HCT116 (cell line): Measurements from ENCODE around the gene PRSS33. TPM values are rescaled to one million over a fixed set of nuclear protein-coding genes. Genes with fewer than 3 reads are reported as not detected.

Experiments
- ATAC-seq: fragments of 200-7000 bp; cut with Tn5 transposase; 2 replicates; pipeline ENCODE4 v1.9.1; 2020; ENCODE audit warnings: mild to moderate bottlenecking, moderate library complexity
- BruUV-seq: library from RNA; stranded (reverse); fragments of 400-500 nt; replicated peaks from 2 replicates; lab custom pipeline; 2021; lab: Mats Ljungman, UMichigan
- CTCF ChIA-PET: fragments of 300-600 bp; sonication (Branson Sonifier 250); formaldehyde crosslinking; loops from one replicate; lab custom pipeline; 2021; ENCODE audit warnings: antibody characterized with exemption; lab: Charles Lee
- POLR2A ChIA-PET: fragments of 300-600, 350-600 bp; sonication (Branson Sonifier 250); formaldehyde crosslinking; loops from one replicate; lab custom pipeline; 2021; ENCODE audit warnings: antibody characterized with exemption; lab: Charles Lee
- RAD21 ChIA-PET, 2 experiments: fragments of 300-600 bp; sonication (Branson Sonifier 250); formaldehyde crosslinking; loops; one replicate each; lab custom pipeline; 2023; ENCODE audit warnings: low total read pairs in 2 of 2; ENCODE audit not compliant: uncharacterized antibody in 2 of 2, unreplicated experiment in 2 of 2, low non-redundant PET in 1 of 2; lab: Charles Lee
- DNase-seq: peaks from one replicate; pipeline ENCODE4 v3.0.0-alpha.2; 2010; ENCODE audit warnings: low read depth, low spot score
- H2AFZ ChIP-seq: fragments of 200-600 bp; shearing (Covaris generic), sonication (generic); 2 replicates; pipeline ENCODE4 v1.6.1; 2017; ENCODE audit warnings: low read depth, mixed run types, mixed read lengths, antibody characterized with exemption, low read length; ENCODE audit not compliant: poor library complexity, severe bottlenecking
- H3K27ac ChIP-seq: 2 replicates; pipeline ENCODE4 v1.5.1; 2012; ENCODE audit warnings: low read depth, low read length
- H3K27me3 ChIP-seq: fragments of 200-600 bp; sonication (generic); 2 replicates; pipeline ENCODE4 v1.6.1; 2016; ENCODE audit warnings: mixed run types, low read length, mixed read lengths; ENCODE audit not compliant: insufficient read depth
- H3K36me3 ChIP-seq, 2 experiments: fragments of 200-500 bp in 1 of 2; fragments of 200-600 bp in 1 of 2; sonication (Bioruptor generic) in 1 of 2; sonication (generic) in 1 of 2; 2 replicates each; pipeline versions ENCODE4 v1.5.1 to v1.6.1; 2014 to 2016; ENCODE audit warnings: low read length in 2 of 2, inconsistent platforms in 1 of 2, mixed read lengths in 1 of 2, mixed run types in 1 of 2; ENCODE audit not compliant: insufficient read depth in 2 of 2, control insufficient read depth in 1 of 2
- H3K4me1 ChIP-seq, 2 experiments: fragments of 200-600 bp in 1 of 2; sonication (generic) in 1 of 2; 2 replicates each; pipeline versions ENCODE4 v1.5.1 to v1.6.1; 2012 to 2017; ENCODE audit warnings: low read length in 2 of 2, inconsistent platforms in 1 of 2, mild to moderate bottlenecking in 1 of 2, mixed read lengths in 1 of 2, mixed run types in 1 of 2, moderate library complexity in 1 of 2; ENCODE audit not compliant: insufficient read depth in 2 of 2, control insufficient read depth in 1 of 2
- H3K4me2 ChIP-seq: fragments of 200-600 bp; sonication (generic); 2 replicates; pipeline ENCODE4 v1.6.1; 2017; ENCODE audit warnings: mixed run types, low read length, mixed read lengths
- H3K4me3 ChIP-seq, 2 experiments: fragments of 200-600 bp in 1 of 2; sonication (generic) in 1 of 2; replicated peaks in 1 of 2; 2 replicates each; pipeline ENCODE4 v1.5.1; 2011 to 2016; ENCODE audit warnings: low read length in 2 of 2, control low read depth in 1 of 2, low read depth in 1 of 2, mild to moderate bottlenecking in 1 of 2, mixed read lengths in 1 of 2, mixed run types in 1 of 2
- H3K79me2 ChIP-seq: fragments of 200-600 bp; sonication (generic); 2 replicates; pipeline ENCODE4 v1.6.1; 2017; ENCODE audit warnings: mild to moderate bottlenecking, mixed run types, low read length, moderate library complexity, mixed read lengths; ENCODE audit not compliant: insufficient read depth
- H3K9ac ChIP-seq: fragments of 200-600 bp; sonication (generic); 2 replicates; pipeline ENCODE4 v1.6.1; 2016; ENCODE audit warnings: low read length, mixed read lengths
- H3K9me2 ChIP-seq: fragments of 200-600 bp; sonication (generic), shearing (Covaris generic); 2 replicates; pipeline ENCODE4 v1.6.1; 2017; ENCODE audit warnings: mixed run types, mild to moderate bottlenecking, moderate library complexity; ENCODE audit not compliant: insufficient read depth
- H3K9me3 ChIP-seq, 2 experiments: fragments of 200-500 bp in 1 of 2; fragments of 200-600 bp in 1 of 2; sonication (Bioruptor generic) in 1 of 2; sonication (generic) in 1 of 2; 2 replicates each; pipeline ENCODE4 v1.6.1; 2014 to 2017; ENCODE audit warnings: low read length in 2 of 2, mixed read lengths in 2 of 2, inconsistent platforms in 1 of 2, low read depth in 1 of 2, mild to moderate bottlenecking in 1 of 2, mixed run types in 1 of 2, moderate library complexity in 1 of 2; ENCODE audit not compliant: control insufficient read depth in 1 of 2, insufficient read depth in 1 of 2
- H4K20me1 ChIP-seq: fragments of 200-600 bp; sonication (generic), shearing (Covaris generic); 2 replicates; pipeline ENCODE4 v1.6.1; 2017; ENCODE audit warnings: mixed run types, mild to moderate bottlenecking, moderate library complexity; ENCODE audit not compliant: insufficient read depth
- CBX3 ChIP-seq: IDR thresholded peaks from 2 replicates; pipeline ENCODE4 v1.6.1; 2012; ENCODE audit warnings: low read depth
- EGR1 ChIP-seq: IDR thresholded peaks from 2 replicates; pipeline ENCODE4 v1.6.1; 2012; ENCODE audit warnings: low read depth
- ELF1 ChIP-seq: IDR thresholded peaks from 2 replicates; pipeline ENCODE4 v1.6.1; 2012; ENCODE audit warnings: low read depth, borderline replicate concordance
- MAX ChIP-seq: IDR thresholded peaks from 2 replicates; pipeline ENCODE4 v1.6.1; 2012
- RAD21 ChIP-seq: IDR thresholded peaks from 2 replicates; pipeline ENCODE4 v1.6.1; 2012; ENCODE audit warnings: low read depth, mild to moderate bottlenecking
- REST ChIP-seq: IDR thresholded peaks from 2 replicates; pipeline ENCODE4 v1.6.1; 2012; ENCODE audit warnings: low read depth
- TCF7L2 ChIP-seq: IDR thresholded peaks from 2 replicates; pipeline ENCODE4 v1.7.0; 2011; ENCODE audit warnings: borderline replicate concordance, inconsistent platforms; ENCODE audit not compliant: insufficient read depth, insufficient read length; ENCODE audit errors: extremely low read depth
- YY1 ChIP-seq: IDR thresholded peaks from 2 replicates; pipeline ENCODE4 v1.6.1; 2011; ENCODE audit warnings: low read length, low read depth, moderate library complexity, mild to moderate bottlenecking; ENCODE audit not compliant: insufficient replicate concordance; ENCODE audit errors: extremely low read depth
- intact Hi-C: fragments of 100-400 bp; cut with micrococcal nuclease; formaldehyde crosslinking; loops from 2 replicates; pipeline ENCODE4 v1.10.0; 2022
- total RNA-seq: library from RNA; stranded (reverse); gene quantifications from one replicate; pipeline ENCODE4 v1.2.1, GENCODE V29; 2021; ENCODE audit not compliant: unreplicated experiment

PRSS33 gene
- total RNA-seq, 1 experiment from 2014 or later: not detected

- no TSS peak for BruUV-seq
- TF ChIP-seq CBX3 (no peak), ELF1 (no peak), REST (no peak), TCF7L2 (no peak), YY1 (no peak), RAD21 (no peak), MAX (no peak), EGR1 (no peak)
These were observed 27.4 kb upstream of the PRSS33 start for GRCh38 chr16:2814551-2815298.

More at GRCh38 chr16:2814551-2815298, 27.4 kb upstream of the PRSS33 start:
- POLR2A ChIA-PET: no interaction called here
- peaks cover 3 to 7% of the 10 kb centered on the region in 2 experiments; a peak in 1 of 4 replicates for H3K4me1 ChIP-seq
- H2AFZ ChIP-seq: no peak overlapping the region
- CTCF ChIA-PET: interaction anchor here (0.8 kb wide), 1 partner anchor 25 kb away, joined by 3 read pairs; no protein-coding TSS in a partner anchor
- intact Hi-C loops: no loop called here
- no peaks in the 10 kb centered on the region for H3K9me3 ChIP-seq
- RAD21 ChIA-PET: no interaction called here
- H3K36me3 ChIP-seq: no peaks in the 10 kb centered on the region
- H3K4me3 ChIP-seq: no peak overlapping the region
- H3K79me2 ChIP-seq: no peaks in the 10 kb centered on the region
- DNase-seq (no peak), ATAC-seq (no peak)
- H4K20me1 ChIP-seq: no peaks in the 10 kb centered on the region
- H3K27me3 ChIP-seq: no peaks in the 10 kb centered on the region
- no peak overlapping the region for H3K4me2 ChIP-seq
- H3K27ac ChIP-seq: no peak overlapping the region
- no peaks in the 10 kb centered on the region for H3K9me2 ChIP-seq
- H3K9ac ChIP-seq: no peak overlapping the region
